C1 segment of cervical spinal cord (tissue), 14 donors: ENCODE results near the gene SPINK1.
"Not testable (repeated sequence)": the region's sequence is repeated elsewhere in the genome, so short reads cannot be mapped to it uniquely, and the experiment has no call there.

Experiments used
- DNase-seq, 14 donors: peaks; one replicate each; lab custom pipeline; 2025; lab: John Stamatoyannopoulos, UW

Gene SPINK1

GRCh38 chr5:147809830-147810666, 21.4 kb downstream of the SPINK1 start:
- DNase-seq, result no peak

DNA sequence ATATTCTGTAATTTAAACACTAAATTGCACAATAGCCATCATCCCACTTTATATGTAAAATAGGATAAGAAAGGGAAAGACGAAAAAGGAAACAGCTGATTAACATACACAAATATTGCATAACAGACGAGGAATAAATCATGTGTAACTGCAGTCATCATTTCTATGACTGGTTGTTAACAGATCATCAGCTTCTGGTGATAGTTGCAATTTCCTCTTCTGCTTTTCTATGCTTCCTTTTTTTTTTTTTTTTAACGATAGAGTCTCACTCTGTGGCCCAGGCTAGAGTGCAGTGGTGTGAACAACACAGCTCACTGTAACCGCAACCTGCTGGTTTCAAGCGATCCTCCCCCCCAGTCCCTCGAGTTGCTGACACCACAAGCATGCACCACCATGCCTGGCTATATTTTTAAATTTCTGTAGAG, 26.4 kb downstream of the SPINK1 start:
- DNase-seq, result peak in 1 of 14 donors; percentile 10

DNA sequence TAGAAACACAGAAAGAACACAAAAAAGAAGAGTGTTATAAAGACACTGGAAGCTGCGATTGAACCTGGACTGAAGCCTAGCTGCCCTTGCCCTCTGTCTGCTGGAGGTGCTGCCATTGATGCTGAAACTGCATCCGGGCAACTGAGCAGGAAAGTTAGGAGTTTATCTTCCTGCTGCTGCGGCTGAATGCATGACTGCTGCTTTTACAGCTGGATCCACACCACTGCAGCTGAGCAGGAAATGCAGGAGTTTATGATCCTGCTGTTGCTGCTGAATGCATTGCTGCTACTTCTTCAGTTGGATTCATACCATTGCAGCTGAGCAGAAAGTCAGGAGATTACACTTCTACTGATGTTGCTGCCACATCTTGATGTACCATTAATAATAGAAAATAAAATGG, 27.1 kb downstream of the SPINK1 start:
- peak in 1 of 14 donors; percentile 8 for DNase-seq

GRCh38 chr5:147803926-147804325, 27.5 kb downstream of the SPINK1 start:
- DNase-seq, result no peak

- not testable (repeated sequence) for DNase-seq
Observed at GRCh38 chr5:147803161-147803560, 28.3 kb downstream of the SPINK1 start.

DNA sequence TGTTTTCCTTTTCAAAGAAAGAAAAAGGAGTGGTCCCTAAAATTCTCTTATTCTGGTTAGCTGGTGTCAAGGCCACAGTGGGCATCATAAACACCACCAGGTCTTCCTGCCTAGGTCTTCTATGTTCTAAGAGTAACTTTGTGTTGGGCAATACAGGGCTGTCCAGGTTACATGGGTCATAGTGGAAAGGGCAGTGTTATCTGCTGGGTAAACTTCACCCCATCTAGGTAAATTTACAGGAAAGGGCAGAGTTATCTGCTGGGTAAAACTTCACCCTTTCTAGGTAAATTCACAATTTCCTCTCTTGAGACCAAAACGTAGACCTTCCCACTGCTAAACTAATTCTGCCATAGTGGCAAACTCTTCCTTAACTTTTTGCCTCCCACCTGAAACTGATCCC, 30.0 kb downstream of the SPINK1 start:
- DNase-seq, result no peak

DNA sequence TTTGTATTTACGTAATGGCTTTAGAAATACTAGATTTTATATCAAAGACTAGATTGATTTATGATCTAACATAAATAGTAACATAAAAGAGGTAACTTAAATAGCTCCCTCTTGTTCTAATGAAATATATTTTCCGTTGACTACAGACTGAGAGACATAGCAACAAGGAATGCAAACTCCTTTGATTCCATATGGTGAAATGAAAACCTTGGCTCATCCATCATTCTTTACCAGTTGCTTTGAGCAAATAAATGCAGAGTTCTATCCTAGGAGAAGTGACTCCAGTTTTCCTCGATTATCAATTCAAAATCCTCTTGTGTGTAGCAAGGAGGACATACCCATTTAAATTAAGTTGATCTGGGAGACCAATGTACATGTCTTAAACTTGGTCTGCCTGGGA, 31.0 kb downstream of the SPINK1 start:
- DNase-seq, result no peak

GRCh38 chr5:147796556-147797308, 34.7 kb downstream of the SPINK1 start:
- DNase-seq, result no peak

DNA sequence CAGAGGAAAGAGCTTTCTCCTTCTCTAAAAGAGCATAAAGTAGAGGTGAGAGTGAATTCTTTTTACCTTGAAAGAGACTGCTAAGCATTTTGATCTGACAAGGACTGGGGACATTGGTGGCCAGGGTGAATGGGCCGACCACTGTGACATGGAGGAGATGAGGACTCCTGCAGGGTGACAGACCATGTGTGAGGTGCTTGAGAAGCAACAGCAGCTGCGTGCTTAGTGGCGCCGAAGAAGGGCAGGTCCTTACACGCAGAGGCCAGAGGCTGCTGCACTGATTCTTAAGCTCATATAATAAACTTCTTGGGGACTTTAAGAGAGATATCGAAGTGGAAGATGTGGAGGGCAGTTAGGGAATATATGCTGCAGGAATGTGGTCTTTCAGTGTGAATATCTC, 40.3 kb downstream of the SPINK1 start:
- no peak for DNase-seq

DNA sequence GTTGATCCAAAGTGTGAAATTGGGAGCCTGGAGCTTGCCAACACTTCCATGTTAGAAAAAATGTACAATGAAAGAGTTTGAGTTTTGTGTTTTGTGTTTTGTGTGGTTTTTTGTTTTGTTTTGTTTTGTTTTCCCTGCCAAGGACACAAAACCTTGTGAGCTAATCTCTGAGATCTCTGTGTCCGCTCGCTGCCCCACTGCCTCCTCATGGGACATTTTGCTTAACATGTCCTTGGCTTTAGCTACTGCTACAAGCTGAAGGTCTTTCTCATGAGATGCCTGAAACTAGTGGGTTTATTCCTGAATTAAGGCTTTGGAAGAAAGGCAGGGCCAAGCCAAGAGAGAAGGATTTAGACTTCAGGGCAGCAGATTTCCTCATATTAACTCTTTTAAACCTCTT, 41.7 kb downstream of the SPINK1 start:
- DNase-seq, result no peak

DNA sequence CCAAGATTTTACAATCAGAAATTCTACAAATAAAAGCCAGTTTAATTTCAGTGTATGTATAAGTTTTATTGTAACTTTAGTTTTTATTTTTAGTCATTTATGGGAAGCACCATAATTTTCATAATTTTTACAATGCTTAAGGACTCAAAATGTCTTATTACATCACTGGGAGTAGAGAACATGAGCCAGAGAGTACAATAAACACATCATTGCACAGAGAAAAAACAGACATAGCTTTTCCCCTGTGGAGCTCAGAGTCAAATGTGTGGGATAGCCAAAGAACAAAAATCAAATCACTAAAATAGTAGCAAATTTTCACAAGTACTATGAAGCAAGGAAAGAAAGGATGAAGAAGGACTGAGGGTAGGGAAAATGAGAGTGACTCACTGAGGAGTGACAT, 43.4 kb downstream of the SPINK1 start:
- no peak for DNase-seq

- no peak for DNase-seq
Observed at GRCh38 chr5:147786142-147786541, 45.3 kb downstream of the SPINK1 start.

GRCh38 chr5:147784146-147784987, 47.1 kb downstream of the SPINK1 start:
- no peak for DNase-seq

DNA sequence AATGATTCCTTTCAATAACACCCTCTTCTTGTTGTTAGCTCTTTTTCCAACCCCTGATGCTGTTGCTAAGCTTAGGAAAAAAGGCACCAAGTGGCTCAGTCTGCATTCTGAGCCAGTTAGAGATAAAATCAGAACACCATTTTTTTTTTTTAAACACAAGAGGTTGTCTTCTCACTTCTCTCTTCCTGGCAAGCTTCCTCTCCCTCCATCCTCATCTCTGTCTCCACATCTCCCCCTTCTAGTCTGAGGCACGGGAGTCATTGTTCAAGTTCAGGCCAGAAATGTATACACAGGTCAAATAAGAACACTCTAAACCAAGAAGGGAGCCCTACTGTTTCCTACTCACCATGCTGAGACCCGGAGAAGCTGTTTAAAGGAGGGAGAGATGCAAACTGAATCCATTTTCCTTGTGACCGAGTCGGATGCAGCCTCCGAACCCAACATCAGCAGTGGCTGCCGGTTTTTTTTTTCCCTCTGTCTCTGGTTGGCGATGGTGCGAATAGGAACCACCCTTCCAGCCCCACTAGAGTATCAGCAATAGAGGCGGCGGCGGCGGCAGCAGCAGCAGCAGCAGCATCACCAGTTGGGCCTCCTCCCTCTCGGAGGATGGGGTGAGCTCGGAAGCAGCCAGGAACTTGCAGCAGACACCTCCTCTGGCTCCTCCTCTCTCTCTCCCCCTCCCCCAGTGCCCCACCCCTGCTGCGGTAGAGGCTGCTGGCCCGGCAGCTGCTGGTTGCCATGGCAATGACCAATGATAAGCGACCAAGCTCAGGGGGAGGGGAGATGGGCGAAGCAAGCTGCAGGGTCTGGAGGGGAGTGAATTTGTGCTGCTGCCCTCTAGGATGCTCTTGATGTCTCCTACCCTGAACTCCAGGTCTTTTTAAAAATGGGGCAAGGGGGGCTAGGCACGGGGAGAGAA, 49.1 kb downstream of the SPINK1 start, which contains the start of gene JAKMIP2:
Gene JAKMIP2 (minus strand): TSS at position 619 of the 919 bp plus-strand sequence. CDS start 110,922 bp downstream, outside the sequence.
- DNase-seq, result peak; percentile 17 to 97 (median 90)

- peak in 1 of 14 donors; percentile 71 for DNase-seq
Observed at GRCh38 chr5:147780924-147781573, 50.4 kb downstream of the SPINK1 start.

DNA sequence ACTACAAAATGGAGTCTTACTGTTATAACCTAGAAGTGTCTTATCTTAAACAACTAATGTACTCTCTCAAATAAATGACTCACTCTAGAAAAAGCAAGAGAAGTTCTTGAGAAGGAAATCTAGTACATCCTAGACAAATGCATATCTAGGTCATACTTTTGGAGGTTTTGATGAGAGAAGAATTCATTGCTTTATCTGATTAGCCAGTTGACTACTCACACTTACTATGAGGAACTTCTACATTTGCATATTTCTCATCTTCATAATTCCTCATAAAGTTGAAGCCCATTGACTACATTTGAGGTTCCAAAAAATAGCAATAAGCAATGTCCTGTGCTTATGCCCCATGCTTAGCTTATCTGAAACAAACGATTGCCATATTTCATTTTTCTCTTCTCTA, 51.8 kb downstream of the SPINK1 start:
- DNase-seq, result peak in 1 of 14 donors; percentile 37

GRCh38 chr5:147776989-147777388, 54.5 kb downstream of the SPINK1 start:
- no peak for DNase-seq
